GM19455 (cell line): ENCODE measurements around the gene CABP4.
"Not testable (repeated sequence)": the region's sequence is repeated elsewhere in the genome, so short reads cannot be mapped to it uniquely, and the experiment has no call there.

ENCODE experiments used
- ATAC-seq: cut with Tn5 transposase; IDR thresholded peaks from one replicate; pipeline ENCODE4 v1.9.1; 2021; ENCODE audit not compliant: unreplicated experiment

Gene CABP4

DNA sequence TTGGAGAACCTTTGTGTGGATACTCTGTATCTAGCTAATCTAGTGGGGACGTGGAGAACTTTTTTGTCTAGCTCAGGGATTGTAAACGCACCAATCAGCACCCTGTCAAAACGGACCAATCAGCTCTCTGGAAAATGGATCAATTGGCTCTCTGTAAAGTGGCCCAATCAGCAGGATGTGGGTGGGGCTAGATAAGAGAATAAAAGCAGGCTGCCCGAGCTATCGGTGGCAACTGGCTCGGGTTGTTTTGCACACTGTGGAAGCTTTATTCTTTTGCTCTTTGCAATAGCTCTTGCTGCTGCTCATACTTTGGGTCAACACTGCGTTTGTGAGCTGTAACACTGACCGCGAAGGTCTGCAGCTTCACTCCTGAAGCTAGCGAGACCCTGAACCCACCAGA, 21.5 kb downstream of the CABP4 start:
- not testable (repeated sequence) for ATAC-seq

DNA sequence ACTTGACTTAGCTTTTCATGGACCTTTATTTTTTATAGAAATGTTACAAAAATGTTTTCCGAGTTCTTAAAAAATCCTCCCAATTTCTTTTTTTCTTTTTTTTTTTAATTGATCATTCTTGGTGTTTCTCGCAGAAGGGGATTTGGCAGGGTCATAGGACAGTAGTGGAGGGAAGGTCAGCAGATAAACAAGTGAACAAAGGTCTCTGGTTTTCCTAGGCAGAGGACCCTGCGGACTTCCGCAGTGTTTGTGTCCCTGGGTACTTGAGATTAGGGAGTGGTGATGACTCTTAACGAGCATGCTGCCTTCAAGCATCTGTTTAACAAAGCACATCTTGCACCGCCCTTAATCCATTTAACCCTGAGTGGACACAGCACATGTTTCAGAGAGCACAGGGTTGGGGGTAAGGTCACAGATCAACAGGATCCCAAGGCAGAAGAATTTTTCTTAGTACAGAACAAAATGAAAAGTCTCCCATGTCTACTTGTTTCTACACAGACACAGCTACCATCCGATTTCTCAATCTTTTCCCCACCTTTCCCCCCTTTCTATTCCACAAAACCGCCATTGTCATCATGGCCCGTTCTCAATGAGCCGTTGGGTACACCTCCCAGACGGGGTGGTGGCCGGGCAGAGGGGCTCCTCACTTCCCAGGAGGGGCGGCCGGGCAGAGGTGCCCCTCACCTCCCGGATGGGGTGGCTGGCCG, 22.3 kb downstream of the CABP4 start:
- ATAC-seq: not testable (repeated sequence)

DNA sequence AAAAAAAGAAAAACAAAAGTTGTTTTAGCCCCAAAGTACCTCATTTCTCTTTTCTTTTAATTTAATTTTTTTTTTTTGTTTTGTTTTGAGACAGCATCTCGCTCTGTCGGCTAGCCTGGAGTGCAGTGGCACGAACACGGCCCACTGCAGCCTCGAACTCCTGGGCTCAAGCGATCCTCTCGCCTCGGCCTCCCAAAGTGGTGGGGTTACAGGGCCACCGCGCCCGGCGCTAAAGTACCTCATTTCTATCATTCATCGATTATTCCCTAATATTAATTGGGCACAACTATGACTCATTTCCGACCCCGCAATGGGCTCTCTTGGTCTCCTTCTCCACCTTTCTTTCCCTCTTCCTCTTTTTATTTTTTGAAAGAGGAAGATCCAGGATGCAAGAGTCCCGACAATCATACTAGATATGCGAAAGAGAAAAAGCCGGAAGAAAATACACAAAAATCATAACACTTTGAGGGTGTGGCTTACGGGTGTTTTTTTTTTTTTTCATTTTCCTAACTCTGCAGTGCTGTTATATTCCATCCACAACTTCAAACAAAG, 27.2 kb downstream of the CABP4 start:
- no peak for ATAC-seq

DNA sequence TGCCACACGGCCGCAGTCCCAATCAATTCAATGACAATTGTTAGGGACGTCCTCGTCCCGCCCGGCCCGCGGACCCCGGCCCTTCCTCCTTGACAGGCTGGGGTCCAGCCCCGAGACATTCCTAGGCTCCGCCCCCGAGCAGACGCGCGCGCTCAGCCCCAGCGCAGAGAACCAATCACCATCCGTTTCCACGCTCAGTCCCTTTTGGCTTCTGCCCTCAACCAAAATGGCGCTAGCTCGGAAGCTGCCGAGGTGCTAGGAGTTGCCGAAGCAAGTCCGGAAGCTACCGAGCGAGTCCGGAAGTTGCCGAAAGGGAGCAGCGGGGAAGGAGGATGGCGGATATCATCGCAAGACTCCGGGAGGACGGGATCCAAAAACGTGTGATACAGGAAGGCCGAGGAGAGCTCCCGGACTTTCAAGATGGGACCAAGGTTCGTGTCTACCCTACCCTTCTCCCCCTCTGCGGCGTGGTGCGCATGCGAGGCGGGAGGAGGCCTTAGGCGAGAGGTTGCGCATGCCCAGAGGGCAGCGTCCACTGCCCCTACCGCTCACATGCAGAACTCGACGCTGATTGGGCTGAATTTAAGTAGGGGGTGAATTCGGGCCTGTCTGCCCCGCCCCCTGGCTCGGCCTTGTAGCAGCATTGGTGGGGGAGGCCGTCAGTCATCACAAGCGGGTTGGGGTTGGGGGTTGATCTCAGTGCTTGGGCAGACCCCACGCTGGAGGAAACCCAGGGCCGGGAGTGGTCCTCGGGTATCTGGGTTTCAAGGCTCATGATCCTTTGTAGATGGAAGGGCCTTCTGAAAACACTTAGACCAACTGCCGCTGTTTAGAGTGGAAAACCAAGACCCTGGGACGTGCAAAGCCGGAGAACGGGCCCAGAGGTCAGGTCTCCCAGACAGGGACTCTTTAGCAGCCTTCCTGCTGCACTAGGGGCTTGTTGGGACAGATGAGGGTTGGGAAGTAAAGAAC, 28.0 kb downstream of the CABP4 start, which contains the start of gene AIP:
TSS of gene AIP (plus strand) at position 200 of the 972 bp plus-strand sequence. CDS start at position 333, 133 bp downstream.
- peak; percentile 60 for ATAC-seq

DNA sequence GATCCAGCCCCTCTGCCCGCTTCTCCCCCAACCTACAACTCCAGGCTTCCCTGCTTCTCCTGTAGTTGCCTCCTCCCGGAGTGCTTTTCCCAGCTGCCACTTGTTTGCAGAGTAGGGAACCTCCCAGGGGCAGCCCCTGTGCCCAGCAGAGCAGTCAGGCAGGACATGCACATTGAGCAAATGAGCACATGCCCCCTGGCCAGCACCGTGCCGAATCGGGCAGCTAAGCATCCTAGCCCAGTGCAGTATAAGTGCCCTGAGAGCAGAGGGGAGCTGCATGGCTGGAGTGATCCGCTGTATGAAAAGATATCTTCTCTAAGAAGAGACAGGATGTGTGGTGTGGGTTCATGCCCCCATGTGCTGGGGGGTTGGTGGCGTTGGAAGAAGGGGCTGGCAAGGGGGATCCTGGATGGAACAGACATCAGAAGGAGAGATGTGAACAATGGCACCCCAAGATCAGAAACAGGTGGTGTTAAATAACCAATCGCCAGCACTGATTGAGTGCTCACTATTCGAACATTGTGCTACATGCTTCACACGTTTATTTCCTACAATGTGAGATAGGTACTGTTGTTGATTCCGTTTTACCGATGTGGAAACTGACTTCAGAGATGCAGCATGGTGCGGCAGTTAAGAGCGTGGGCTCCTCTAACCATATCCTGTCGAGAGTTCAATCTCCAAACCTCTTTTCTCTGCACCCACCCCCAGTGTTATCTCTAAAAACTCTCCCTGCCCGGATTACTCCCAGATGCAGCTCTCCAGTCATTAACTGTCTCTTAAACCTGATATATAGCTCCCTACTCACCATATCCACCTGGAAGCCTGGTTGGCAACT, 28.9 kb downstream of the CABP4 start:
- no peak for ATAC-seq

DNA sequence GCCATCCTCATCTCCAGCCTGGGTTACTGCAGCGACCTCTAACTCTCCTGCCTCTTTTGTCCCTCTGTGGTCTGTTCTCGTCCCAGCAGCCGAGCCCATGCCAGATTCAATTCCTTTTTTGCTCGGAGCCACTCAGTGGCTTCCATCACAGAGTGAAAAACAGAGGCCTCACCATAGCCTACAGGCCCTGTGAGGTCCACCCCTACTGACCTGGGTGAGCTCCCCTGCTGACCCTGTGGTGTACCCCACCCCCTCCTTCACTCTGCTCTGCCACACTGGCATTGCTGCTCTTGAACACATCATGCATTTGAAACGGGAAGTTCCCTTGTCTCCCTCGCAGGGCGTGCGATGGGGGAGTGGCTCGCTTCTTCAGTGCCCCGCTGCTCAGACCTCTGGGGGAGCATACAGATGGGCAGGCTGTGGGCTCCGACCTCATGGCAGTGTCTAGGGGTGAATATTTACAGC, 29.7 kb downstream of the CABP4 start:
- no peak for ATAC-seq

DNA sequence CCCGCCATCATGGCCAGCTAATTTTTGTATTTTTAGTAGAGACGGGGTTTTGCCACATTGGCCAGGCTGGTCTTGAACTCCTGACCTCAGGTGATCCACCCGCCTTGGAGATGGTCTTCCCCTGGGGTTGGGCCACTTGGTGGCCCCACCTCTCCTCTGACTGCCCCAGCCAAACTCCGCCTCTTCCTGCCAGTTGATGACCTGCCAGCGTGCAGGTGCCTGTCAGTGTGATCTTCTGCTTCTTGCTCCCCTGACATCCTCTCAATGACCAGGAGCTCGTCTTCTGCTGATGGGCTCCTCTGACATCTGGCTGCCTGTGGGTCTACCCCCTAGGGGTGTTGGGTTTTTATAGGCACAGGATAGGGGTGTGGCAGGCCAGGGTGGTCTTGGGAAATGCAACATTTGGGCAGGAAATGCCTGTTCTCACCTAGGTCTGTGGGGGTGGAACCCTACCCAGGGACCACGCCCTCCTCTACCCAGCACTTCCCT, 30.8 kb downstream of the CABP4 start:
- not testable (repeated sequence) for ATAC-seq

DNA sequence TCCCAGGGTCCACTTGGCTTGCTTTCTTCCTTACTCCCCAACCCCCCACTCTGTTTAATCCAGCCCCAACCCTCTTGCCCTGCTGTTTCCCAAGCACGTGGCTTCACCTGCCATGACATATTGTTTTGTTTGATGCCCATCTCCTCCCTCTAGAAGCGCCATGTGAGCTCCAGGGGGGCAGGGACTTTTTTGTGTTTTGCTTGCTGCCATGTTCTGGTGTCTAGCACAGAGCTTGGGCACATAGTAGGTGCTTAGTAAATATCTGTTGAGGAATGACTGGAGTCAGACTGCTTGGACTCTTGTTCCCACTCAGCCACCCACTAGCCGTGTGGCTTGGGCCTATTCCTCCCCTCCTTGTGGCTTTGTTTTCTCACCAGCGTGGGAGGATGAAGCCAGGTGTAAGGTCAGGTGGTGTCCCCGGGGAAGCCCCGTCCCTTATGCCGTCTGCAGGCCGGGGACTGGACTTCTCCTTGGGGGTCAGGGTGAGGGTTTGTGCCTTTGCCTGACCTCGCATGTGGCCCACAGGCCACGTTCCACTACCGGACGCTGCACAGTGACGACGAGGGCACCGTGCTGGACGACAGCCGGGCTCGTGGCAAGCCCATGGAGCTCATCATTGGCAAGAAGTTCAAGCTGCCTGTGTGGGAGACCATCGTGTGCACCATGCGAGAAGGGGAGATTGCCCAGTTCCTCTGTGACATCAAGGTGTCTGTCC, 31.5 kb downstream of the CABP4 start:
- peak; percentile 38 for ATAC-seq

DNA sequence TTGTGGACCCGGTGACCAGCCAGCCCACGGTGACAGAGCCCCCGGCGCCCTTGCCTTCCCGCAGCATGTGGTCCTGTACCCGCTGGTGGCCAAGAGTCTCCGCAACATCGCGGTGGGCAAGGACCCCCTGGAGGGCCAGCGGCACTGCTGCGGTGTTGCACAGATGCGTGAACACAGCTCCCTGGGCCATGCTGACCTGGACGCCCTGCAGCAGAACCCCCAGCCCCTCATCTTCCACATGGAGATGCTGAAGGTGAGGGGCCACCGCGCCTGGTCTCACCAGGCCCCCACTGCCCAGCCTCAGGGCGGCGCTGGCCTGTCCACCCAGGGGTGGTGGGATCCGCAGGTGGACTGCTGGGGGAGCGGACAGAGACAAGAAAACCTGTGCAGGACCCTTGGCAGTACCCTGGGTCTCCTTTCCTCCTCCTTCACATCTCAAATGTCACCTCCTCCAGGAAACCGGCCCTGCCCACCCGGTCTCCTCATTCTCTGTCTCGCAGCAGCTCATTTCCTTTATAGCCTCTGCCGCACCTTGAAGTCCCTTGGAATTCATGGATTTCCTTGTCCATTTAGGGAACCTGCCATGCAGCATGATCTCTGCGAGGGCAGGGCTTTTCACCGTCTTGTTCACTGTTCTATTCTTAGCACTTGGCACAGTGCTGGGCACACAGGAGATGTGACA, 34.2 kb downstream of the CABP4 start:
- ATAC-seq: no peak

DNA sequence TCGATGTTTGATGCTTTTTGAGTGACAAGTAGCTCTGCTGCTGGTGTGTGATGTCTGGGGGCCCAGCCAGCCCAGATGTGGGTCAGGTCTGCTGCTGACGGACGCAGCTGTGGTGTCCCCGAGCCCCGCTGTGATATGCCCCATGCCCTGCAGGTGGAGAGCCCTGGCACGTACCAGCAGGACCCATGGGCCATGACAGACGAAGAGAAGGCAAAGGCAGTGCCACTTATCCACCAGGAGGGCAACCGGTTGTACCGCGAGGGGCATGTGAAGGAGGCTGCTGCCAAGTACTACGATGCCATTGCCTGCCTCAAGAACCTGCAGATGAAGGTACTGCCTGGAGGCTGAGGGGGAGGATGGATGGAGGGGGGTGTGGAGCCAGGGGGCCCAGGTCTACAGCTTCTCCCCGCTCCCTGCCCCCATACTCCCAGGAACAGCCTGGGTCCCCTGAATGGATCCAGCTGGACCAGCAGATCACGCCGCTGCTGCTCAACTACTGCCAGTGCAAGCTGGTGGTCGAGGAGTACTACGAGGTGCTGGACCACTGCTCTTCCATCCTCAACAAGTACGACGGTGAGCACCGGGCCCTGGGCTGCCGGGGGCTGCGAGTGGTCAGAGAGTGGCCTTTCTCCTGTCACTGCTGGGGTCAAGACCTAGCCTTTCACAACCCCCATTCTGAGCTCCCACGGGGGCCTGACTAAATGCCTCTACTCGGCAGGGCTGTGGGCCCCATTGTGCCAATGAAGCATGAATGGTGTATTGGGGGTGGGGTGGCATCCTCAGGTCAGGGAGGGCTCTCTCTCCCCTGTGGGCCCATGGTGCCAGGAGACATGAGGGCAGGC, 35.0 kb downstream of the CABP4 start:
- no peak for ATAC-seq

DNA sequence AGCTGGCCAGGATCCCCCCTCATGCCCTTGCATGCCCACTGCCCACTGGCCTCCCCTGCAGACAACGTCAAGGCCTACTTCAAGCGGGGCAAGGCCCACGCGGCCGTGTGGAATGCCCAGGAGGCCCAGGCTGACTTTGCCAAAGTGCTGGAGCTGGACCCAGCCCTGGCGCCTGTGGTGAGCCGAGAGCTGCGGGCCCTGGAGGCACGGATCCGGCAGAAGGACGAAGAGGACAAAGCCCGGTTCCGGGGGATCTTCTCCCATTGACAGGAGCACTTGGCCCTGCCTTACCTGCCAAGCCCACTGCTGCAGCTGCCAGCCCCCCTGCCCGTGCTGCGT, 35.5 kb downstream of the CABP4 start:
- ATAC-seq: no peak

DNA sequence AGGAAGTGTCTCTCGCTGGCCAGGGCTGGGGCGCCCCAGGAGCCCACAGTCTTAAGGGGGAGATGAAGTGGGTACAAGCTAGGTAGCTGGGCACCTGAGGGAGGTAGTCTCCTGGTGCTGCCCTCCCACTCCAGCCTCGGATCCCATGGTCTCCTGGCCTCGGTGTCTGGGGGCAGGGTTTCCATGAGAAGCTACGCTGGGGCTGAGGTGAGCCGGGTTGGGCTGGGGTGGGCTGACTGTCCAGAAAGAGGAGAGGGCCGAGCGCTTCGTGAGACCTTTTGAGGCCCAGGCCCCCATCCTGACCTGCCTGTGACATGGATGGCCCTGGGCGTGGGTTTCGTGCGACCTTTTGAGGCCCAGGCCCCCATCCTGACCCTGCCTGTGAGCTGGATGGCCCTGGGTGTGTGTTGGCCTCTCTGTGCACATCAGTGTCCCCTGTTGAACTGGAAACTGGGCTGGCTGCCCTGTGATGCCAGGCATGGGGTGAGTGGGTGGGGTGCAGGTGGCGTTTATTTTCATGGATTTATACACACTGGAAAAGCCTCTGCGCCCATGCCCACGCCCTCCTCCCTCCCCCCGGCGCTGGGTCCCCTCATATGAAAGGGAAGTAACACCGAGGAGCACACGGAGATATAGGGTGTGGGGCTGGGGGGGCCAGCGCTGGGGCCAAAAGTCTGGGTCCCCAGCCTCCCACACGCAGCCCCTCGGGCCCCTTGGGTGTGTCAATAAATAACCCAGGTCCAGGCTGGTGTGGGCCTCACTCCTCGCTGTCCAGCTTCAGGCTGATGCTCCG, 36.3 kb downstream of the CABP4 start:
- ATAC-seq: no peak

DNA sequence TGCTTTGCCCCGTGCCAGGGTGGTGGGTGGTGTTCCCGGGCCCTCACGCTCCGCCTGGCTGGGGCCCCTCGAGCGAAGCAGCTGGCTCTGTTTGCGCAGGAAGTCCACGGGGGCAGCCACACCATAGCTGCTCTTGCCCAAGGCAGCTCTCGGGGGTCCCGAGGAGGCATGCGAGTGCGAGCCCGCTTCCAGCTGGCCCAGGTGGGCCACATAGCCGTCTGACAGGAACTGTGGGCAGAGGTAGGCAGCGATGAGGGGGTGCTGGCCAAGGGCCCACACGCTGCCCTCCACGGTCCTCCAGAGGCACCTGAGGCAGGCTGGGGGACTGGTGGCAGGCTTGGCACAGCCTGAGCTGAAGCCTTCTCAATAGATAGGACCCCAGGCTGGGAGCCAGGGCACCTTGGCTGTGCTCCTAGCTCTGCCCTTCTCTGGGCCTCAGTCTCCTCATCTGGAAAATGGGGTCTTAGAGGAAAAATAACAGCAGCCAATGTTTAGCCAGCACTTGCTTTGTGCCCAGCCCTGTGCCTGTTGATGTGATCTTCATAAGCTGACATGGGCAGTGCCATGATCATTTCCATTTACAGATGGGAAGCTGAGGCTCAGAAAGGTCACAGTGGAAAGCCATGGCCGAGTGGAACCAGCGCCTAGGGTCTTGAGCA, 37.0 kb downstream of the CABP4 start:
- no peak for ATAC-seq

DNA sequence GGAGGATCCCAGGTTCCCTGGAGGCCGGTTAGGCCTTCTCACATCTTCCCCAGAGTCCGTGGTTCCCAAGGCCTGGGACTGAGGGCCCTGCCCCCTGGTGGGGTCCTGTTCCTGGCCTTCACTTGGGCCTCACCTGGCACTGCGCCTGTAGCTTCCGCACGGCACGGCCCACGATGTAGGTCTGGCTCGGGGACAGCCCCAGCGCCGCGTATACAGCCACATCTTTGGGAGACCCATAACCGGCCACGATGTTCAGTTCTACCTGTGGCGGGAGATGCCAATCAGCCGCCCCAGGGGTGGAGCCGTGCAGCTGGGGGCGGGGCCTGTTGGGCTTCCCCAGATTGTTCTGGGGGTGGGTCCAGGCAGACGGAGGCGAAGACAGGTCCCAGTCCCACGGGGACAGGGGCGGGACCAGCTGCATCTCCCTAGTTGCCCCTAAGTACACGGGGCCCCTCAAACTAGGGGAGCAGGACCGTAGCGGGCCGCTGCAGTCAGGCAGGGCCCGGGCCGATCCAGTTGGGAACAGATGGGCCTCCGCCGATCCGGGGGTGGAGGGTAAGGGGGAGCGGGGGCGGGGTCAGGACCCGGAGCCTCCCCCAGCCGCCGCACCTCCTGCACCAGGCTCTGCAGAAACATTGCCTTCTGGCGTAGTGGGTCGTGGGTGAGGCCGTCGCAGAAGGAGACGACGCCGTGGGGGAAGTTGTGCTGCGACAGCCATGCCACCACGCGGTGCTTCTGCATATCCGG, 37.8 kb downstream of the CABP4 start:
- no peak for ATAC-seq

DNA sequence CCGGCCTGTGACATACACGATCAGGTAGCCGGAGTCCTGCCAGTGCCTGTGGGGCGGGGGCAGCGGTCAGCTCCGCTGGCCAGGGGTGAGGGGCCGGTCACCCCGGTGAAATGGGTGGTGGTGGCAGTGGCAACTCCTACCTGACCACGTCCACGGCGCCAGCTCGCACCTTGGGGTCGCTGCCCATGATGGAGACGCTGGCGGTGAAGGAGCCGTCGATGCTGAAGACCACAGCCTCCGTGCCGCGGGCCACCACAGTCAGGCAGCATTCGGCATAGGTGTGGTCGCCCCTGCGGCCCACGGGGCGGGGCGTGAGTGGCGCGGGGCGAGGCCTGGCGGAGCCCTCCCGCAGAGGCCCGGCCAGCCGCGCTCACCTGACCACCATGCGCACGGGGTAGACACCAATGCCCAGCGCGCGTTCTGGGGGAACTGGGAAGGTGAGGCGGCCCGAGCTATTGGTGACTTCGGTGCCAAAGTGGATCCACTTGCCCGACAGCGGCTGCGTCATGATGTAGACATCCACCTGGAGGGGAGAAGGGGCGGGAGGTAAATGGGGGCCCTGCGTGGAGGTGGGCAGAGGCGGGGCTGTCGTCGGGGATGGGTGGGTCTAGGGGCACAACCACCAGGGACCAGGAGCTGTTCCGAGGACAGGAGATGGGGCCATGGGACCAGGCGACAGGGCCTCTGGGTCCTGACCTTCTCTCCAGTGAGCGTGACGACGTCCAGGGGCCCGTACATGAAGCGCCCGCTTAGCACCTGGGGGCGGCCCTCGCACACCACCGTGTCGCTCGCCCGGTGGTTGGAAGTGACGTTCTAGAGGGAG, 38.6 kb downstream of the CABP4 start:
- ATAC-seq: no peak
